ENCODE results near the gene ESYT1.

ESYT1 gene

DNA sequence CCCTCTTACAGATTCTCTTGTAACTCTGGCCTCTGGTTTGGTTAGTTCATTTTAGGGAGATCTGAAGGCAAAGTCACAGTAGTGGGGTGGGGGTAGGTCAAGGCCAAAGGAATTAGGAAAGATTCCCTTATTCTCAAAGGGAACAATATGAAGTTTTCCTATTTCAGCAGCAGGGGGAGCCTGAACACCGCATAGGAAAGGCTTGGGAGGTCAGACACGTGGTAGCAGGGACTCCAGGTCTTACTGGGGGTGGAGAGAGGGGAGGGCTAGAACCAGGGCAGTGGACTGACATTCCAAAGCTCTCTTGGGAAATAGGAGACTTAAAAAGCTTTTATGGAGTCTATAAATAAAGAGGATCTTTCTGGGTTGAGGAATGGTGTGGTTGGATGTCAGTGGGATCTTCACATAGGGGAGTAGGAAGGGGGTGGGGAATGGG lies 8.7 kb upstream of the ESYT1 start:
- ATAC-seq (ENCODE audit: low read depth) = peak; percentile 21
- Histone ChIP-seq H3K4me1 (ENCODE audit: insufficient read depth, poor library complexity, severe bottlenecking) (peaks cover 22% of the 10 kb centered on the region), H3K4me3 (ENCODE audit: severe bottlenecking) (peak overlapping the region; percentile 62), H3K27me3 (ENCODE audit: insufficient read depth, poor library complexity, severe bottlenecking) (no peaks in the 10 kb centered on the region), H3K9me3 (ENCODE audit: severe bottlenecking) (no peaks in the 10 kb centered on the region), H3K36me3 (ENCODE audit: low read depth) (peaks cover 18% of the 10 kb centered on the region), H3K27ac (ENCODE audit: poor library complexity, severe bottlenecking) (peak overlapping the region; percentile 89)
- no peak for DNase-seq (ENCODE audit: low spot score)
- peak; percentile 96 for TF ChIP-seq CTCF (IDR thresholded peaks at IDR 0.05; ENCODE audit: poor library complexity, severe bottlenecking)

DNA sequence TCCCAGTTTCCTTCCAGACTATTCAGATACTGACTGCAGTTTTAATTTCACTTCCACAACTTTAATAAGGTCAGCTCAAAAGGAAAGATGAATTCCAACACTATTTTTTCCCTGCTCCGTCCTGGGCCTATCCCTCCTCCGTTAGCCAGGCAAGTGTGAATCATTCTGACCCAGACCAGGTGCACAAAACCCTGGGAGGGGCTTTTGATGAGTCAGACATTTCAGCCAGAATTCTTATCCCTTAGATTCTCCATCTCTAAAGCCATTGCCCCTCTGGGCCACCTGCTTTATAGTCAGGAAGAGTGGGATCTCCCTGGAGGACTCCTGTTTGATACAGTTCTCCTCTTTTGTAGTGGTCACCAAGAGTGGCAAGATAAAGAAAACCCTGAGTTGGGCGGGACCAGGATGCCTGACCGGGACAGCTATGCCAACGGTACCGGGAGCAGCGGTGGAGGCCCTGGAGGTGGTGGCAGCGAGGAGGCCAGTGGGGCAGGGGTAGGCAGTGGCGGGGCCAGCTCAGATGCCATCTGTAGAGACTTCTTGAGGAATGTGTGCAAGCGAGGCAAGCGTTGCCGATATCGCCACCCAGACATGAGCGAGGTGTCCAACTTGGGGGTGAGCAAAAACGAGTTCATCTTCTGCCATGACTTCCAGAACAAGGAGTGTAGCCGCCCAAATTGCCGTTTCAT lies 7.8 kb upstream of the ESYT1 start:
- DNase-seq (ENCODE audit: low spot score) = no peak
- Histone ChIP-seq H3K4me3 (ENCODE audit: severe bottlenecking) (no peak overlapping the region), H3K4me1 (ENCODE audit: insufficient read depth, poor library complexity, severe bottlenecking) (peaks cover 19% of the 10 kb centered on the region), H3K36me3 (ENCODE audit: low read depth) (peaks cover 18% of the 10 kb centered on the region), H3K27me3 (ENCODE audit: insufficient read depth, poor library complexity, severe bottlenecking) (no peaks in the 10 kb centered on the region), H3K27ac (ENCODE audit: poor library complexity, severe bottlenecking) (peak overlapping the region; percentile 89), H3K9me3 (ENCODE audit: severe bottlenecking) (no peaks in the 10 kb centered on the region)
- peak; percentile 7; the same call in 1 of the 3 replicates for ATAC-seq (ENCODE audit: low read depth)
- TF ChIP-seq CTCF (IDR thresholded peaks at IDR 0.05; ENCODE audit: poor library complexity, severe bottlenecking) = no peak

- no peaks in the 10 kb centered on the region for H3K27me3 ChIP-seq (ENCODE audit: insufficient read depth, poor library complexity, severe bottlenecking)
- no peaks in the 10 kb centered on the region for H3K9me3 ChIP-seq (ENCODE audit: severe bottlenecking)
- H3K27ac ChIP-seq (ENCODE audit: poor library complexity, severe bottlenecking) = no peak overlapping the region
- peaks cover 18% of the 10 kb centered on the region for H3K36me3 ChIP-seq (ENCODE audit: low read depth)
- H3K4me3 ChIP-seq (ENCODE audit: severe bottlenecking) = no peak overlapping the region
- DNase-seq (ENCODE audit: low spot score) (no peak), ATAC-seq (ENCODE audit: low read depth) (no peak)
- no peak for TF ChIP-seq CTCF (IDR thresholded peaks at IDR 0.05; ENCODE audit: poor library complexity, severe bottlenecking)
- peaks cover 24% of the 10 kb centered on the region for H3K4me1 ChIP-seq (ENCODE audit: insufficient read depth, poor library complexity, severe bottlenecking)
Observed at GRCh38 chr12:56121204-56121870, 6.7 kb upstream of the ESYT1 start.

DNA sequence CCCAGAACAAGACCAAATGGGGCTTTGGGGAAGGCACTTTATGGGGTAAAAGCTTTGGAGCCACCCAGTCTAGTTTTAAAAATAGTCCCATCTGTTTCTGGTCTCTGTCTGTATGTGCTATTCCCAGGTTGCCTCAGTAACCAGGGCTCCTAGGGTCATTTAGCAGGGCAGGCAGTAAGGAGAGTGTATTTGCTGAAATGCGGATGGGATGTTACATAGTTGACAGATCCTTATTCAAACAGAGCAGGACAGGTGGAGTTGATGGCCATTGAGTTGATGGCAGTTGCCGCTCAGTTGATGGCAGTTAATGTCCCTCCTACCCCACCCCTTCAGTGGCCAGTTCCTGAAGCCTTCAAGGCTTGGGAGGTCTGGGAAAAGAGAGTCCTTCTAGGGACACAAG lies 5.4 kb upstream of the ESYT1 start:
- H3K36me3 ChIP-seq (ENCODE audit: low read depth) = peaks cover 8% of the 10 kb centered on the region
- H3K27me3 ChIP-seq (ENCODE audit: insufficient read depth, poor library complexity, severe bottlenecking) = no peaks in the 10 kb centered on the region
- ATAC-seq (ENCODE audit: low read depth) (no peak), DNase-seq (ENCODE audit: low spot score) (no peak)
- H3K4me3 ChIP-seq (ENCODE audit: severe bottlenecking) = no peak overlapping the region
- H3K27ac ChIP-seq (ENCODE audit: poor library complexity, severe bottlenecking) = no peak overlapping the region
- no peaks in the 10 kb centered on the region for H3K9me3 ChIP-seq (ENCODE audit: severe bottlenecking)
- no peak for TF ChIP-seq CTCF (IDR thresholded peaks at IDR 0.05; ENCODE audit: poor library complexity, severe bottlenecking)
- H3K4me1 ChIP-seq (ENCODE audit: insufficient read depth, poor library complexity, severe bottlenecking) = peaks cover 36% of the 10 kb centered on the region

DNA sequence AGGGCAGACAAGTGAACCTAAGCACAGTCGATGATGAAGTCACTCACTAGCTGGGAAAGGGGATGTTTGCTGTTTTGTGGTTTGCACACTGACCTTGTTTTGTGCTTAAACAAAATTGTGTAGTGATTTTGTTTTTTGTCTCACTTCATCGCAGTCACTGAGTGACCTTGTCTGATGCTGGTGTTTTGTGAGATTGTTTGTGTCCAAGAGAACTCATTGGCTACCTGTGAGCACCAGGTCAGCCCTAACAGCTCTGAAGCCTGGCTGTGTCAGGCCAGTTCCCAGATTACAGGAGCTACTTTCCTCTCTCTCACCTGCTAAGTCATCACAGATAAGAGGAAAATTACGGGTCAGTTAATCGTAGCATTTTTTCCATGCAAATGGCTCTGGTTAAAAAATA lies 3.9 kb upstream of the ESYT1 start:
- no peaks in the 10 kb centered on the region for H3K27me3 ChIP-seq (ENCODE audit: insufficient read depth, poor library complexity, severe bottlenecking)
- peaks cover 31% of the 10 kb centered on the region for H3K4me1 ChIP-seq (ENCODE audit: insufficient read depth, poor library complexity, severe bottlenecking)
- no peak for ATAC-seq (ENCODE audit: low read depth)
- no peak for DNase-seq (ENCODE audit: low spot score)
- H3K36me3 ChIP-seq (ENCODE audit: low read depth) = 0 out of 2 replicates have a peak, but pooled peaks cover 5% of the 10 kb centered on the region
- no peak overlapping the region for H3K27ac ChIP-seq (ENCODE audit: poor library complexity, severe bottlenecking)
- H3K9me3 ChIP-seq (ENCODE audit: severe bottlenecking) = no peaks in the 10 kb centered on the region
- no peak for TF ChIP-seq CTCF (IDR thresholded peaks at IDR 0.05; ENCODE audit: poor library complexity, severe bottlenecking)
- H3K4me3 ChIP-seq (ENCODE audit: severe bottlenecking) = no peak overlapping the region

All from RWPE2 (cell line).